Prostate gland (tissue), 2 donors: ENCODE measurements around the gene TGFBR3.

Source experiments
- CTCF ChIP-seq, 4 experiments: fragments of 200-600 bp in 2 of 4; fragments of 450-650 bp in 2 of 4; sonication (generic) in 2 of 4; IDR thresholded peaks; 1 replicate in 3 of 4; 2 replicates in 1 of 4; pipeline ENCODE4 v1.5.1; 2016 to 2019; ENCODE audit warnings: antibody characterized with exemption in 4 of 4, mild to moderate bottlenecking in 2 of 4, moderate library complexity in 2 of 4
- POLR2A ChIP-seq: fragments of 450-650 bp; IDR thresholded peaks from one replicate; pipeline ENCODE4 v1.6.1; 2016; ENCODE audit warnings: antibody characterized with exemption, mild to moderate bottlenecking
- POLR2AphosphoS5 ChIP-seq: sonication (generic); formaldehyde crosslinking; IDR thresholded peaks from one replicate; pipeline ENCODE4 v1.6.1; 2017; ENCODE audit warnings: antibody characterized with exemption

DNA sequence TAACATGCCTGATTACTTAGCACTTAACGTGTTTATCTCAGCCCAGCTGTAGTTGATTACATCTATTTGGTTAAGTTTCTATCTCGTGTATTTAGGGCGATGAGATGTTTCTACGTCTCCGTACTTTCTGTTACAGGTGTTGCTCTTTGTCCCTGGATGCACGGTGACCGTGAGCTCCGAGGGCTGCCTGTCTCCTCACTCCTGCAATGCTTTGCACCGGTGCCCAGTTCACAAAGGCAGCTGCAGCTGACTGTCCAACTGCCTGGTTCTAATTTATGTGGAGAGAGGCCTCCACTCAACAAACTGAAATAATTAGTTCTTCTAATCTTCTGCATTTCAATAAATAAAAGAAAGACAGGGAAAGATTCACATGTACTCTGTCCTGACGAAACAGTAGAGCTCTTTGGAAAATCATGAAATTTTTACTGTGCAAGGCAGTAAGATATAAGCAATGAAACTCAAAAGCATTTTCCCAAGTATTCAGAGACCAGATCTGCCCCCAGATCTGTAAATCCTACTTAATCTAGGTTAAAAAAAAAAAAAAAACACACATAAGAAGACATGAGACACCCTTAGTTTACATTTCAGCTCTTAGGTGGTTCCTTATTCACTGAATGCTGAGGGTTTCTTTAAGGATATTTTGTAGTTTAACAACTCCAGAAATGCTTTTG is 108.2 kb downstream of the TGFBR3 start:
- TF ChIP-seq CTCF (IDR thresholded peaks at IDR 0.05): no peak
- no peak for TF ChIP-seq POLR2AphosphoS5
- TF ChIP-seq POLR2A: no peak
